DMS 273 treated with DMSO at 0.1 percent for 48 hours (cell line): ENCODE results near the gene MBP.

Experiments used
- DNase-seq: peaks from one replicate; lab custom pipeline; 2025; lab: John Stamatoyannopoulos, UW

Gene MBP

GRCh38 chr18:77133835-77134496 lies 1.4 kb upstream of the MBP start:
- DNase-seq: no peak

- DNase-seq: no peak
These were observed 660 bp upstream of the MBP start for GRCh38 chr18:77133051-77133834.

- DNase-seq: no peak
These were observed 773 bp downstream of the MBP start for GRCh38 chr18:77131652-77132368.

- DNase-seq: no peak
These were observed 1.4 kb downstream of the MBP start for GRCh38 chr18:77131100-77131651.

- DNase-seq: no peak
These were observed 2.1 kb downstream of the MBP start for GRCh38 chr18:77130229-77131099.

- DNase-seq: no peak
These were observed 3.4 kb downstream of the MBP start for GRCh38 chr18:77129150-77129551.

- DNase-seq: peak; percentile 34
These were observed 4.6 kb downstream of the MBP start for GRCh38 chr18:77127769-77128671.

- DNase-seq: no peak
These were observed 8.1 kb downstream of the MBP start for GRCh38 chr18:77124452-77124922.

- no peak for DNase-seq
These were observed 9.0 kb downstream of the MBP start for GRCh38 chr18:77123320-77124231.

GRCh38 chr18:77121523-77121922 lies 11.1 kb downstream of the MBP start:
- DNase-seq: no peak

GRCh38 chr18:77119851-77120491 lies 12.6 kb downstream of the MBP start:
- DNase-seq: no peak

GRCh38 chr18:77119101-77119850 lies 13.3 kb downstream of the MBP start:
- DNase-seq: no peak

- DNase-seq: no peak
These were observed 14.1 kb downstream of the MBP start for GRCh38 chr18:77118256-77119090.

GRCh38 chr18:77116201-77117080 lies 16.1 kb downstream of the MBP start:
- no peak for DNase-seq

- DNase-seq: no peak
These were observed 17.2 kb downstream of the MBP start for GRCh38 chr18:77115192-77115953.
